Activated CD8-positive, alpha-beta memory T cell treated with anti-CD3 and anti-CD28 coated beads, Interleukin-2, amount 10 ng/mL, durations not matched to agents 7 days and 5 days (primary cell): ENCODE data around the gene CLIP2. TPM values are rescaled to one million over a fixed set of nuclear protein-coding genes. Genes with fewer than 3 reads are reported as not detected.
"Not testable (repeated sequence)": the region's sequence is repeated elsewhere in the genome, so short reads cannot be mapped to it uniquely, and the experiment has no call there.

ENCODE experiments used
- ATAC-seq: fragments of 150-1000 bp; cut with Tn5 transposase; one replicate; pipeline ENCODE4 v1.10.0; 2021; ENCODE audit warnings: moderate library complexity
- CTCF ChIA-PET: fragments of 350-600 bp; sonication (Branson Sonifier 250); formaldehyde crosslinking; loops from one replicate; lab custom pipeline; 2021; ENCODE audit warnings: antibody characterized with exemption; lab: Charles Lee
- DNase-seq: peaks from one replicate; pipeline ENCODE4 v3.0.0-alpha.2; 2020
- H3K27ac Mint-ChIP-seq: one replicate; pipeline ENCODE4 v1.8.0; 2021; ENCODE audit warnings: mild to moderate bottlenecking, mixed read lengths
- H3K27me3 Mint-ChIP-seq: one replicate; pipeline ENCODE4 v1.8.0; 2021; ENCODE audit warnings: mixed read lengths
- H3K36me3 Mint-ChIP-seq: one replicate; pipeline ENCODE4 v1.8.0; 2021; ENCODE audit warnings: mild to moderate bottlenecking, mixed read lengths
- H3K4me1 Mint-ChIP-seq: one replicate; pipeline ENCODE4 v1.8.0; 2021; ENCODE audit warnings: mixed read lengths
- H3K4me3 Mint-ChIP-seq: one replicate; pipeline ENCODE4 v1.8.0; 2021; ENCODE audit warnings: mild to moderate bottlenecking, moderate library complexity, mixed read lengths
- H3K9me3 Mint-ChIP-seq: one replicate; pipeline ENCODE4 v1.8.0; 2022; ENCODE audit warnings: low read depth, mixed read lengths
- total RNA-seq, 2 experiments: library from RNA; stranded (reverse); gene quantifications; one replicate each; pipeline ENCODE4 v1.2.3, GENCODE V29; 2021

Gene CLIP2
- total RNA-seq, 2 experiments from 2014 or later, result 1.9 to 4.6 TPM

DNA sequence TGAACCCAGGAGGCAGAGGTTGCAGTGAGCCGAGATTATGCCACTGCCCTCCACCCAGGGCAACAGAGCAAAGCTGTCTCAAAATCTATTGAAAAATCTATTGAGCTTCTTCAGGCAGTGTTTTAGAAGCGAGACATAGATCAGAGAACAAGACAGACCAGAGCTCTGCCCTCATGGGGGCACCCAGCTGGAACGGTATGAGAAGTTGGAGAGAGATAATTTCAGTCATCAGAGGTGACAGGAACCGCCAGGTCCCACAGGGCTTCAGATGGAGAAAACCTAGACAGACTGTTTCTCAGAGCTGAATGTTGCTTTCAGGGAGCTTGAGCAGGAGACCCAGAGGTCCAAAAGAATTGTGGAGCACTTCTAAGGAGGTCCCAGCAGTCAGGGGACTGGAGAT, 150.3 kb downstream of the CLIP2 start:
- H3K4me1 Mint-ChIP-seq, result no peaks in the 10 kb centered on the region
- peaks cover 2% of the 10 kb centered on the region for H3K9me3 Mint-ChIP-seq
- ATAC-seq, result no peak
- H3K4me3 Mint-ChIP-seq, result no peak overlapping the region
- no peak overlapping the region for H3K27ac Mint-ChIP-seq
- peaks cover 2% of the 10 kb centered on the region for H3K36me3 Mint-ChIP-seq
- peaks cover 2% of the 10 kb centered on the region for H3K27me3 Mint-ChIP-seq
- CTCF ChIA-PET, result interaction anchor here (1.1 to 1.4 kb wide), 2 partner anchors 22 to 127 kb away, joined by 3 to 4 read pairs; no protein-coding TSS in a partner anchor
- no peak for DNase-seq

DNA sequence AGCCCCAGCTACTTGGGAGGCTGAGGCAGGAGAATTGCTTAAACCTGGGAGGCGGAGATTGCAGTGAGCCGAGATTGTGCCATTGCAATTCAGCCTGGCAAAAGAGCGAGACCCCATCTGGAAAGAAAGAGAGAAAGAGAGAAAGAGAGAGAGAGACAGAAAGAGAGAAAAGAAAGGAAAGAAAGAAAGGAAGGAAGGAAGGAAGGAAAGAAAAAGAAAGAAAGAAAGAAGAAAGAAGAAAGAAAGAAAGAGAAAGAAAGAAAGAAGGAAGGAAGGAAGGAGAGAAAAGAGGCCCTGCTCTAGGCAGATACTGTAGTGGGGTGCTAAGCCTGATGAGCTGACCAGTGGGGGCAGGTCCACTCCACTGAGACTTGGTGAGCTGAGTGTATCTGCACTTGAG, 150.9 kb downstream of the CLIP2 start:
- ATAC-seq, DNase-seq, H3K27me3 Mint-ChIP-seq, H3K4me3 Mint-ChIP-seq, H3K4me1 Mint-ChIP-seq, H3K27ac Mint-ChIP-seq, H3K36me3 Mint-ChIP-seq, H3K9me3 Mint-ChIP-seq: not testable (repeated sequence)
- CTCF ChIA-PET, result interaction anchor here (1.4 kb wide), 1 partner anchor 126 kb away, joined by 3 read pairs; no protein-coding TSS in a partner anchor

DNA sequence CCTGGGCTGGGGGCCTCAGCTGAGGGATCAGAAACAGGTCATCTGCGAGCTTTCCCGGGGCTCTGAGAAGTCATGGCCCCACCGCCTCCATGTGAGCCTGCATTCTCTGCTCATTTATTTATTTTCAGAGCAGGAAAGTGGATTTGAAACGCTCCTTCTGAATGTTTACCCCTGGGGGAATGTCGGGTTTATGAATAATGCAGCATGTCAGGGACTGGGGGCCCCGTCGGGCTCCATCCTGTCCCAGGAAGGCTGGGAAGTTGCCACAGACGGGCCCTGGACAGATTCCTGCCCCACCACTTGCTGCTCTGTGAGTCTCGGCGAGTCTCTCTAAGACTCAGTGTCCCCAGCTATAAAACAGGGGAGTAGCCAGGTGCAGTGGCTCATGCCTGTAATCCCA, 152.6 kb downstream of the CLIP2 start:
- no peak overlapping the region for H3K27ac Mint-ChIP-seq
- peaks cover 2% of the 10 kb centered on the region for H3K27me3 Mint-ChIP-seq
- DNase-seq, result no peak
- no peak for ATAC-seq
- CTCF ChIA-PET, result no interaction called here
- H3K9me3 Mint-ChIP-seq, result peaks cover 2% of the 10 kb centered on the region
- H3K4me3 Mint-ChIP-seq, result no peak overlapping the region
- H3K4me1 Mint-ChIP-seq, result no peaks in the 10 kb centered on the region
- peaks cover 2% of the 10 kb centered on the region for H3K36me3 Mint-ChIP-seq

DNA sequence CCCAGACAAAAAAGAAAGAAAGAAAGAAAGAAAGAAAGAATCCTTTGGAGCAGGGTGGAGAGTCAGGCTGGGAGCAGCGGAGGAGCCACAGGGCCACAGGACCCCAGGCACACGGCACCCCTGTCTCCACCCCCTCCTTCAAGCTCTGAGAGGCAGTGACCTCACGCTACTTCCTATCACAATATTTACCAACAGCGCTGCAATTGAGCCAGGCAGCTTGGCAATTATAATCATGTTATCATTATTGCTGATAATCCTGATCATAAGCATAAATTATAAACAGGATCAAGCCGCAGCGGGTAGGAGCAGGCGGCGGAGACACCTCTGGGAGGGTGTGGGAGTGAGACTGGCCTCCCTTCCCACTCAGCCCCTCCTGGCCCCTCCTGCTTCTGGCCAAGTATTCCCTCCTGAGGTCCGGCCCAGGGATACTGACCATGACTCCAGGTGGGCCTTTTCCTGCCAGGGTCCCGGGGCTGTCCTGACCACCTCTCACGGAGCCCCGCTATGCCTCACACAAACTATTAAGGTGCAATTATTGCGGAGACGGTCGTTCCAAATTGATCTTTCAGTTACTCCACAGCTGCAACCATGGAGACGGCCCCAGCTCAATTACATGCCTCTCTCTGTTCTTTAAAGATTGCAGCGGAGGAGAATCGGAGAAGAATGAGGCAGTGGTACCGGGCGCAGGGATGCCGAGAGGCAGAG, 154.5 kb downstream of the CLIP2 start:
- ATAC-seq (no peak), DNase-seq (no peak)
- Mint-ChIP-seq H3K27ac (no peak overlapping the region), H3K4me1 (no peaks in the 10 kb centered on the region), H3K27me3 (peaks cover 2% of the 10 kb centered on the region), H3K9me3 (peaks cover 2% of the 10 kb centered on the region), H3K4me3 (no peak overlapping the region), H3K36me3 (no peaks in the 10 kb centered on the region)
- CTCF ChIA-PET, result interaction anchor here (0.6 kb wide), 1 partner anchor 172 kb away, joined by 3 read pairs; no protein-coding TSS in a partner anchor

DNA sequence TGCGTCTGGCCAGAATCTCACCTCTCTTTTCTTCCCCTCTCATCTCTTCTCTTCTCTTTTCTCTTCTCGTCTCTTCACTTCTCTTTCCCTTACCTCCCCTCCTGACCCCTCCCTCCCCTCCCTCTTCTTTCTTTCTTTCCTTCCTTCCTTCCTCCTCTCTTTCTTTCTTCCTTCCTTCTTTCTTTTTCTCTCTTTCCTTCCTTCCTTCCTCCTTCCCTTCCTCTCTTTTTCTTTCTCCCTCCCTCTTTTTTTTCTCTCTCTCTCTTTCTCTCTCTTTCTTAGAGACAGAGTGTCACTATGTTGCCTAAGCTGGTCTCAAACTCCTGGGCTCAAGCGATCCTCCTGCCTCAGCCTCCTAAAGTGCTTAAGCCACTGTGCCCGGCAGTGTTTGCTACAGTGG, 159.9 kb downstream of the CLIP2 start:
- peaks cover 13% of the 10 kb centered on the region for H3K4me1 Mint-ChIP-seq
- no peak overlapping the region for H3K27ac Mint-ChIP-seq
- H3K4me3 Mint-ChIP-seq, result no peak overlapping the region
- H3K9me3 Mint-ChIP-seq, result no peaks in the 10 kb centered on the region
- CTCF ChIA-PET, result interaction anchor here (0.6 to 2.1 kb wide), 5 partner anchors 14 to 167 kb away, joined by 3 to 9 read pairs (median 3); no protein-coding TSS in a partner anchor
- ATAC-seq, result no peak
- H3K27me3 Mint-ChIP-seq, result peaks cover 18% of the 10 kb centered on the region
- DNase-seq, result no peak
- H3K36me3 Mint-ChIP-seq, result peaks cover 5% of the 10 kb centered on the region

DNA sequence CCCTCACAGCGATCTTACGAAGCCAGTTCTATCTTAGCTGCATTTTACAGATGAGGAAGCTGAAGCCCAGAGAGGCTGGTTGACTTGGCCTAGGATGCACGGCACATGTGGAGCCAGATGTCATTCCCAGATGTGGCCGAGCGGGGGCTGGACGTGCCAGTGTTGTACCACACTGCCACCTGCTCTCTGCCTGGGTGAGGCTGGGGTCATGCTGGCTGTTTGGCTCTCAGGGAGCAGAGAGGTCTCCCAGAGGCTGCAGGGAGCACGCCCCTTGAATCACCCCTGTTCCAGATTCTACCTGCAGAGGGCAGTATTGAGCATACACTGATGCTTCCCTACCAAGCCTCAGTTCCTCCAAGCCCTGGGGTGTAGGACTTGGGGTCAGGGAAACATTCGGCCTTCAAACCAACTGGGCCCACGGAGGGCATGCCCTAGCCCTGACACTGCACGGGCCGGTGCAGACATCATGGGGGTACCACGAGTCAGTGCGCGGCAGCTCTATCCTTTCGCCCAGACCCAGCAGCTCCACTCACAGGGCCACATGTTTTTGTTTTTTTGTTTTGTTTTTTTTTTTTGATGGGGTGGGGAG, 160.7 kb downstream of the CLIP2 start:
- DNase-seq, result peak; percentile 71
- peaks cover 13% of the 10 kb centered on the region for H3K4me1 Mint-ChIP-seq
- no peak overlapping the region for H3K4me3 Mint-ChIP-seq
- peaks cover 20% of the 10 kb centered on the region for H3K27me3 Mint-ChIP-seq
- H3K36me3 Mint-ChIP-seq, result peaks cover 5% of the 10 kb centered on the region
- peak; percentile 17 for ATAC-seq
- H3K9me3 Mint-ChIP-seq, result no peaks in the 10 kb centered on the region
- CTCF ChIA-PET, result interaction anchor here (0.6 to 2.1 kb wide), 9 partner anchors 10 to 243 kb away, joined by 3 to 9 read pairs (median 4); no protein-coding TSS in a partner anchor
- peak overlapping the region; percentile 24 for H3K27ac Mint-ChIP-seq

DNA sequence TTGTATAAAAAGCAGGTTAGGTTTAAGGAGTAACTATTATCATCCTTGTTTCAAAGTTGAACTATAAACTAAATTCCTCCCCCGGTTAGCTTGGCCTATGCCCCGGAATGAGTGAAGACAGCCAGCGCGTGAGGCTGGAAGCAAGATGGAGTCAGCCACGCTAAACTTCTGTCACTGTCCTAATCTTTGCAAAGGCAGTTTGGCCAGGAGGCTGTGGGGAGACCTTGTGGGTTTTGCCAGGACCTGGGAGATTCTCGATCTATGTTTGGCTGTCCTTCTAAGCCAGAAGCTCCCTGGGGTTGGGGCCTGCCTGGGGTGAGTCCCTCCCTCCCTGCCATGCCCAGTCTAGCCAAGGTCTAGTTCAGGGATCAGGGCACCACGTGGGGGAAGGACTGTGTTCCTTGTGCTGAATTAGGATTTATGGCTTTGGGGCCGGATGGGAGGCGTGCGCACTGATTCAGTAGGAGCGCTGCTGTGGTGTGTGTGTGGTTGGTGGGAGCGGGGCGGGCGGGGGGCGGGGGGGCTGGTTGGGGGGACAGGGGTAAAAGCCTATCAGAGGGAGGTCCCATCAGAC, 163.6 kb downstream of the CLIP2 start:
- Mint-ChIP-seq H3K27ac (peak overlapping the region; percentile 56), H3K9me3 (no peaks in the 10 kb centered on the region), H3K27me3 (peaks cover 35% of the 10 kb centered on the region), H3K36me3 (peaks cover 5% of the 10 kb centered on the region), H3K4me3 (peak overlapping the region; percentile 23), H3K4me1 (peaks cover 13% of the 10 kb centered on the region)
- CTCF ChIA-PET, result interaction anchor here (1.2 kb wide), 2 partner anchors 114 to 247 kb away, joined by 3 read pairs; no protein-coding TSS in a partner anchor
- ATAC-seq (no peak), DNase-seq (no peak)

DNA sequence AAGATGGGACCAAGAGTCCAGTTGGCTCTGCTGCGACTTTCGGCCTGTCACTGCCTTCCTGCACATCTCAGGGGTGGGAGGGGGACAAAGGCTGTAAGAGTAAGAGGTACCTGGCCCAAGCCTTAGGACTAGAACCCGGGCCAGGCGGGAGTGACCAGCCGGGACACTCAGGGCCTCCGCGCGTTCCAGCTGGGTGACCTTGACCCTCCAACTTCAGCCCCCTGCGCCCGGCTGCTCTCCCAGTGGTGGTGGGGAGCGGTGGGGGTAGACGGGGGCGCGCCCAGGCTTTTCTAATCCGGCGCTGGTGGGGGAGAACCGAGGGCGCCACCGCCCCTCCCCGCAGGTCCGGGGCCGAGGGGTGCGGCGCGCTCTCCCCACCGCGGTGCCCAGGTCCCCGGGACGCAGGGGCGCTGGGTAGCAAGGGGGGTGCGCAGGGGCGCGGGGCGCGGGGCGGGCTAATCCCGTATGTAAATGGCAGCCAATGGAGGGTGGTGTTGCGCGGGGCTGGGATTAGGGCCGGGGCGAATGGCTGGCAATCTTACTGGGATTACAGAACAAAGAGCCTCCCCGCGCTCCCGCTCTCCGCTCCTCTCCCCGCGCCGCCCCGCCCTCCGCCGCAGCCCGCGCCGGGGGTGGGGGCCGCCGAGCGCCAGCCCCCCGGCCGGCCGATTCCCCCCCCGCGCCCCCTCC, 164.3 kb downstream of the CLIP2 start, which contains the start of gene GTF2IRD1:
TSS of gene GTF2IRD1 (plus strand) at position 585 of the 690 bp plus-strand sequence. CDS start 54,175 bp downstream, outside the sequence.
- no peak for ATAC-seq
- DNase-seq, result no peak
- H3K4me3 Mint-ChIP-seq, result peak within 1 kb of the TSS; percentile 23
- peak within 1 kb of the TSS; percentile 56 for H3K27ac Mint-ChIP-seq
- H3K36me3 Mint-ChIP-seq, result peaks cover 5% of the 10 kb centered on the region
- H3K4me1 Mint-ChIP-seq, result peaks cover 13% of the 10 kb centered on the region
- CTCF ChIA-PET, result interaction anchor here (1.2 kb wide), 1 partner anchor 114 kb away, joined by 3 read pairs; no protein-coding TSS in a partner anchor
- H3K9me3 Mint-ChIP-seq, result no peaks in the 10 kb centered on the region
- H3K27me3 Mint-ChIP-seq, result peaks cover 35% of the 10 kb centered on the region

DNA sequence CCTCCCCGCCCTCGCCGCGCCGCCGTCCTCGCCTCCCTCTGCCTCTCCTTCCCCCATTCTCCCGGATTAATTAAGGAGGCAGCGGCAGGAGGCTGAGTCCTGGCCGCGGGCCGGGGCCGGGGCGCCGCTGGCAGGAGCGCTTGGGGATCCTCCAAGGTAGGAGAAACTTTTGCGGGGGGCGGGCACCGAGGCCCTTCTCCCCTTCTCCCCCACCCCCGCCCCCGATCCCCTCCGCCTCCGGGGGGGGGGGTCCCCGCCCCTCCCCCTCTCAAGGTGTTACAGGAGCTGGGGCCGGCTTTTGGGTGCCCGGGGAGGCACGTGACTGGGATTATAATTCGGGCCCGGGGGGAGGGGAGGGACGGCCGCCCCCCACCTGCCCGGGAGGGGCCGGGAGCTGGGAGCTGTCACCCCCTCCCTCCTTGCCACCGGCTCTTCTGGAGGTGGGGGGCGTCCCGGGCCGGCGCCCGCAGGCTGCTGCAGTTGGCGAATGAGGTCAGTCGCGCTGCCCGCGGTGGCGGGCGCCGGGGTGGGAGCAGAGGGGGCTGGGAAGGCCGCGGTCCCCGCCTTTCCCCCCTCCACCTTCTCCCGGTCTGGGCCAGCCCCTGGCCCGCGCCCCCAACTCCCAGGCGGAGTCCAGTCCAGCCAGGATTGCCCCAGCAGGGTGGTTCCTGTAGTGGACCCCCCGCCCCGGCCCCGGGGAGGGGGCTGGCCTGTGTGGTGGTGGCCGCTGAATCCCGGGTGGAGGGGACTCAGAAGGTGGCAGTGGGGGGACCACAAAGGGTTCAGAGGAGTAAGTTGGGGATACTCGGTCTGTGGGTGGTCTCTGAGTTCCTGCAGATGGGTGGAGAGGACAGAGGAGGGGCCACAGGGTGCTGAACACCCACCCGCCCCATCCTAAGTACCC, 165.1 kb downstream of the CLIP2 start:
- H3K27ac Mint-ChIP-seq, result no peak overlapping the region
- no peaks in the 10 kb centered on the region for H3K9me3 Mint-ChIP-seq
- peaks cover 5% of the 10 kb centered on the region for H3K36me3 Mint-ChIP-seq
- DNase-seq, result no peak
- no peak for ATAC-seq
- H3K4me1 Mint-ChIP-seq, result peaks cover 13% of the 10 kb centered on the region
- CTCF ChIA-PET, result no interaction called here
- no peak overlapping the region for H3K4me3 Mint-ChIP-seq
- H3K27me3 Mint-ChIP-seq, result peaks cover 35% of the 10 kb centered on the region

DNA sequence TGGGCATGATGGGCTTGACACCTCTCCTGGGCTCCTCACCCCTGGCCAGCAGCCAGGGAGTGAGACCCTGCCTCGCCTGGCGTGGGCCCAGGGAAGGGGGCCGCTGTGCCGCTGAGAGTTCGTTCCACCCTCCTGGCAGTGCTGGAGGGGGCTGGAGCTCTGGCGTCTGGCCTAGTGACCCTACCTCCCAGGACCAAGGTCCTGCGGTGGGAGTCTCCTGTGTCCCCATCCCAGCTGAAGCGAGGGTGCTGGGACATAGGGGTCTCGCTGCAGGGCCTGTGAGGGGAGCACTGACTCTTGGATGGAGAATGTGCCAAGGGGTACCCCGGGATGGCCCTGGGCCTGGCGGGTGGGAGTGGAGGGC, 165.7 kb downstream of the CLIP2 start:
- H3K9me3 Mint-ChIP-seq, result no peaks in the 10 kb centered on the region
- no peak overlapping the region for H3K4me3 Mint-ChIP-seq
- CTCF ChIA-PET, result no interaction called here

DNA sequence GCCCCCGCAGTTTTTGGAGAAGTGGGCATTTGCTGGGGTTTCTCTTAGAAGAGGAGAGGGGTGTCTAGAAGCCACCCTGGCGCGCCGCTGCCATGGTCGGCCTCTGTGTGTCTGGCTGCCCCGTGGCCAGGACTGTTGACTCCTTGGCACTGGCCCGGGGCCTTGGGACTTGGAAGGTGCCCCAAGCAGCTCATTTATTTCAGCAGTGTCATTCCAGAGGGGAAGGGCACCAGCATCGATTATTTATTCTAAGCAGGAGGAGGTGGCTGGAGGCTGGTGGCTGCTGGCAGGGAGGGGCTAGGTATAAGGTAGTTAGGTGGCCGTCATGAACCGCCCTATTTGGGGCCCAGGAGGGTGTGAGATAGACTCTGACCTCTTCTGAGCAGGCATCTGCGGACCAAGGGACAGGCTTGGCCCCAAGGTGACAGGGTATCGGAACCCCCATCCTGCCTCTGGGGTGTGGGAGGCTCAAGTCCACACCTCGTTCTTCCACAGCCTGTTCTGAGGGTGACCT, 166.1 kb downstream of the CLIP2 start:
- Mint-ChIP-seq H3K36me3 (peaks cover 5% of the 10 kb centered on the region), H3K9me3 (no peaks in the 10 kb centered on the region), H3K27me3 (peaks cover 29% of the 10 kb centered on the region), H3K27ac (no peak overlapping the region), H3K4me1 (peaks cover 13% of the 10 kb centered on the region), H3K4me3 (no peak overlapping the region)
- CTCF ChIA-PET, result no interaction called here
- ATAC-seq (no peak), DNase-seq (no peak)

More for the DNA sequence above, 165.7 kb downstream of the CLIP2 start:
- Mint-ChIP-seq H3K36me3 (peaks cover 5% of the 10 kb centered on the region), H3K27ac (no peak overlapping the region), H3K4me1 (peaks cover 13% of the 10 kb centered on the region), H3K27me3 (peaks cover 31% of the 10 kb centered on the region)
- no peak for ATAC-seq
- DNase-seq, result no peak
